Parathyroid adenoma (tissue), 2 donors: ENCODE data around the gene CLMN.

Experiments used
- H2AFZ ChIP-seq: fragments of 300-600 bp; sonication (generic); one replicate; pipeline ENCODE4 v1.7.0; 2017; ENCODE audit warnings: antibody characterized with exemption, mild to moderate bottlenecking
- H3K27ac ChIP-seq: fragments of 300-600 bp; sonication (generic); one replicate; pipeline ENCODE4 v1.7.0; 2017
- H3K27me3 ChIP-seq: fragments of 300-600 bp; sonication (generic); one replicate; pipeline ENCODE4 v1.7.0; 2017; ENCODE audit warnings: low read length; ENCODE audit not compliant: control insufficient read depth, insufficient read depth
- H3K36me3 ChIP-seq: fragments of 300-600 bp; sonication (generic); one replicate; pipeline ENCODE4 v1.7.0; 2017; ENCODE audit warnings: low read length; ENCODE audit not compliant: control insufficient read depth, insufficient read depth
- H3K4me1 ChIP-seq: fragments of 300-600 bp; sonication (generic); one replicate; pipeline ENCODE4 v1.7.0; 2017; ENCODE audit warnings: control low read depth
- H3K4me2 ChIP-seq: fragments of 300-600 bp; sonication (generic); one replicate; pipeline ENCODE4 v1.7.0; 2017; ENCODE audit warnings: low read length
- H3K4me3 ChIP-seq: fragments of 300-600 bp; sonication (generic); one replicate; pipeline ENCODE4 v1.7.0; 2017; ENCODE audit warnings: low read depth, low read length
- H3K79me2 ChIP-seq: fragments of 300-600 bp; sonication (generic); one replicate; pipeline ENCODE4 v1.7.0; 2017; ENCODE audit warnings: control low read depth
- H3K9ac ChIP-seq: fragments of 300-600 bp; sonication (generic); one replicate; pipeline ENCODE4 v1.7.0; 2017; ENCODE audit warnings: mild to moderate bottlenecking
- H3K9me3 ChIP-seq: fragments of 300-600 bp; sonication (generic); one replicate; pipeline ENCODE4 v1.7.0; 2017; ENCODE audit warnings: low read length; ENCODE audit not compliant: control insufficient read depth
- CTCF ChIP-seq: fragments of 300-600 bp; sonication (generic); IDR thresholded peaks from one replicate; pipeline ENCODE4 v1.7.0; 2017; ENCODE audit warnings: antibody characterized with exemption, mild to moderate bottlenecking
- donor health status: primary hyperparathyroidism.

The CLMN gene

GRCh38 chr14:95193081-95193480, 126.6 kb downstream of the CLMN start:
- no peak for TF ChIP-seq CTCF
- no peak overlapping the region for H2AFZ ChIP-seq
- H3K27me3 ChIP-seq, result no peaks in the 10 kb centered on the region
- no peaks in the 10 kb centered on the region for H3K4me1 ChIP-seq
- H3K4me2 ChIP-seq, result no peak overlapping the region
- H3K36me3 ChIP-seq, result no peaks in the 10 kb centered on the region
- no peak overlapping the region for H3K4me3 ChIP-seq
- no peaks in the 10 kb centered on the region for H3K79me2 ChIP-seq
- H3K9me3 ChIP-seq, result no peaks in the 10 kb centered on the region
- no peak overlapping the region for H3K9ac ChIP-seq
- no peak overlapping the region for H3K27ac ChIP-seq

GRCh38 chr14:95192311-95192710, 127.4 kb downstream of the CLMN start:
- H3K4me2 ChIP-seq, result no peak overlapping the region

DNA sequence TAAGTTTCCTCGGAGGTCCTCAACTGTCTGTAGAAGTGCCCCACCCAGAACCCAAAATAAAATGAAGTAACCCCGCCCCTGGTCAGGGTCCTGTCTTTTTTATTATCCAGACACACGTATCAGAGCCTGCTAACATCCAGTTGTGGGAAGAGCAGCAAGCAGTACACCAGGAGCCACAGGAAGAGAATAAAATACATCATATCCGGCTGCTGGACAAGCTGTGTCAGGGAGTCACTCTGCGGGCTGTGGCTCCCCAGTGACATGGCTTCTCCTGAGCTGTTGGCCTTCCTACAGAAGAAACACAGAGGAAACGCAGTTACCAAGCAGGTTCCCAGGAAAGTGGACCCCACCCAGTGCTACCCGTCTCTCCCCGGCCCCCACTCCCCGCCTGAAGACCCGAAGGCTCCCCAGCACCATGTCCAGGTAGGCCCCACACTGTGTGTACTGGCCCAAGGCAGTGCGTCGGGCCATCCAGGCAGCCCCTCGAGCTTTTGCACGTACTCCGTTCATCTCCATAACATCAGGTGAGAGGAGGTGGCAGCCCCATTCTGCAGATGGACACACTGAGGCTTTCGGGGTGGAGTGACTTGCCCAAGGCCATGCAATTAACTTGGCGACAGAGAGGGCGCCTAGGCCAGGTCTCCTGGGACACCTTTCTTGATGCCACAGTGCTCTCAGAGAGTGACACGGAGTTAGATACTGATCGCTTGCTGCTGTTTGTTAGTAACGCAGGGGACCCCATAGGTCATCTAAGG, 128.1 kb downstream of the CLMN start:
- Histone ChIP-seq H3K4me1 (no peaks in the 10 kb centered on the region), H2AFZ (no peak overlapping the region), H3K4me2 (no peak overlapping the region), H3K9ac (no peak overlapping the region), H3K36me3 (no peaks in the 10 kb centered on the region), H3K4me3 (no peak overlapping the region), H3K79me2 (no peaks in the 10 kb centered on the region), H3K27me3 (no peaks in the 10 kb centered on the region), H3K27ac (no peak overlapping the region), H3K9me3 (no peaks in the 10 kb centered on the region)
- no peak for TF ChIP-seq CTCF

More at GRCh38 chr14:95192311-95192710, 127.4 kb downstream of the CLMN start:
- TF ChIP-seq CTCF, result no peak
- no peak overlapping the region for H3K4me3 ChIP-seq
- no peaks in the 10 kb centered on the region for H3K4me1 ChIP-seq
- H3K27me3 ChIP-seq, result no peaks in the 10 kb centered on the region
- H3K27ac ChIP-seq, result no peak overlapping the region
- H2AFZ ChIP-seq, result no peak overlapping the region
- H3K79me2 ChIP-seq, result no peaks in the 10 kb centered on the region
- no peak overlapping the region for H3K9ac ChIP-seq
- no peaks in the 10 kb centered on the region for H3K9me3 ChIP-seq
- no peaks in the 10 kb centered on the region for H3K36me3 ChIP-seq

GRCh38 chr14:95190857-95191256, 128.9 kb downstream of the CLMN start:
- no peaks in the 10 kb centered on the region for H3K36me3 ChIP-seq
- no peak overlapping the region for H3K4me2 ChIP-seq
- H3K27ac ChIP-seq, result no peak overlapping the region
- no peaks in the 10 kb centered on the region for H3K79me2 ChIP-seq
- no peak for TF ChIP-seq CTCF
- no peaks in the 10 kb centered on the region for H3K9me3 ChIP-seq
- no peak overlapping the region for H3K4me3 ChIP-seq
- H3K9ac ChIP-seq, result no peak overlapping the region
- no peak overlapping the region for H2AFZ ChIP-seq
- H3K4me1 ChIP-seq, result no peaks in the 10 kb centered on the region
- no peaks in the 10 kb centered on the region for H3K27me3 ChIP-seq

DNA sequence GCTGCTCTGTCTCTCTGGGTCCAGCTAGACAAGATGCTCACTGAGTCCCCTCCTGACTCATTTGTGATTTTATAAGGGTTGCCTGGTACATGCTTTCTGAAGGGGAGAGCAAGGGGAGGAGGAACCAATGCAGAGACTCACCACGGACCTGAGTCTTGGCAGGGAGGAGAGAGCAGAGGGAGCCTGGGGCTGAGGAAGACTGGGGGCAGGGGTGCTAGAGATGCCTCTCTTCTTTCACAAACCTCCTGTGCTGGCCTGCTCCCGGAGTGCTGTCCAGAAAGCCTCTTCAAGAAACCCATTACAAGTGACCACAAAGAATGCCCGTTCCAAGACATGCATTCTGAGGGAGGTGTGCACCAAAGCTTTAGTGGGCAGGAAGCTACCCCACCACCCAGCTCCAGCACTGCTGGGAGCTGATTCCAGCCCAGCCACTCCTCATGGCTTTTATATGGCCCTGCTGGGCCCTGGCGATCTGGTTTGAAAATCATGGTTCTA, 129.3 kb downstream of the CLMN start:
- H3K36me3 ChIP-seq, result no peaks in the 10 kb centered on the region
- TF ChIP-seq CTCF, result no peak
- H3K9ac ChIP-seq, result no peak overlapping the region
- no peak overlapping the region for H2AFZ ChIP-seq
- H3K9me3 ChIP-seq, result no peaks in the 10 kb centered on the region
- H3K79me2 ChIP-seq, result no peaks in the 10 kb centered on the region
- H3K4me2 ChIP-seq, result no peak overlapping the region
- H3K27ac ChIP-seq, result no peak overlapping the region
- H3K4me3 ChIP-seq, result no peak overlapping the region
- no peaks in the 10 kb centered on the region for H3K27me3 ChIP-seq
- H3K4me1 ChIP-seq, result no peaks in the 10 kb centered on the region
